Neural cell (in vitro differentiated cells): Measurements from ENCODE around the gene CD300H. TPM values are rescaled to one million over a fixed set of nuclear protein-coding genes. Genes with fewer than 3 reads are reported as not detected.

ENCODE experiments used
- H2AFZ ChIP-seq: fragments of 200-600, 300-800 bp; sonication (generic), shearing (Covaris generic); 2 replicates; pipeline ENCODE4 v1.6.0; 2014; ENCODE audit warnings: low read depth, mild to moderate bottlenecking, antibody characterized with exemption, low read length, moderate library complexity
- H3F3A ChIP-seq: fragments of 200-600 bp; shearing (Covaris generic); 2 replicates; pipeline ENCODE4 v1.6.1; 2016; ENCODE audit warnings: mild to moderate bottlenecking, moderate library complexity, mixed read lengths, antibody characterized with exemption, low read length; ENCODE audit not compliant: insufficient read depth, poor library complexity, severe bottlenecking
- H3K27ac ChIP-seq: fragments of 200-600, 300-800 bp; sonication (generic), shearing (Covaris generic); 2 replicates; pipeline ENCODE4 v1.5.1; 2014; ENCODE audit warnings: mild to moderate bottlenecking, low read length, moderate library complexity
- H3K27me3 ChIP-seq: fragments of 300-800, 200-600 bp; sonication (generic), shearing (Covaris generic); 2 replicates; pipeline ENCODE4 v1.6.0; 2014; ENCODE audit warnings: mild to moderate bottlenecking, low read depth, low read length, moderate library complexity; ENCODE audit not compliant: insufficient read depth
- H3K36me3 ChIP-seq: fragments of 300-800, 200-600 bp; sonication (generic), shearing (Covaris generic); 2 replicates; pipeline ENCODE4 v1.5.1; 2014; ENCODE audit warnings: mild to moderate bottlenecking, antibody characterized with exemption, low read length, moderate library complexity; ENCODE audit not compliant: insufficient read depth
- H3K4me2 ChIP-seq: fragments of 300-800, 200-600 bp; sonication (generic), shearing (Covaris generic); 2 replicates; pipeline ENCODE4 v1.6.0; 2014; ENCODE audit warnings: mild to moderate bottlenecking, low read length
- H3K4me3 ChIP-seq: fragments of 300-800, 200-600 bp; sonication (generic), shearing (Covaris generic); 2 replicates; pipeline ENCODE4 v1.5.1; 2014; ENCODE audit warnings: mild to moderate bottlenecking, low read length, moderate library complexity
- H3K79me2 ChIP-seq: fragments of 200-600 bp; shearing (Covaris generic); replicated peaks from 2 replicates; pipeline ENCODE4 v1.6.0; 2014; ENCODE audit warnings: mild to moderate bottlenecking, low read length, moderate library complexity; ENCODE audit not compliant: insufficient read depth
- H3K9ac ChIP-seq: fragments of 300-800, 200-600 bp; sonication (generic), shearing (Covaris generic); 2 replicates; pipeline ENCODE4 v1.6.1; 2016; ENCODE audit warnings: mild to moderate bottlenecking, low read length, mixed read lengths
- H3K9me2 ChIP-seq: fragments of 200-600 bp; shearing (Covaris generic); 2 replicates; pipeline ENCODE4 v1.6.1; 2016; ENCODE audit warnings: mild to moderate bottlenecking, low read length, mixed read lengths; ENCODE audit not compliant: insufficient read depth
- H3K9me3 ChIP-seq: fragments of 200-600, 300-800 bp; sonication (generic), shearing (Covaris generic); 2 replicates; pipeline ENCODE4 v1.6.1; 2016; ENCODE audit warnings: mild to moderate bottlenecking, mixed run types, low read length, moderate library complexity, mixed read lengths
- H4K20me1 ChIP-seq: fragments of 200-600 bp; shearing (Covaris generic); 2 replicates; pipeline ENCODE4 v1.6.1; 2016; ENCODE audit warnings: mild to moderate bottlenecking, mixed run types; ENCODE audit not compliant: insufficient read depth
- EP300 ChIP-seq: fragments of 450-650 bp; conservative IDR thresholded peaks from 2 replicates; pipeline ENCODE4 v1.6.1; 2014; ENCODE audit warnings: antibody characterized with exemption, mild to moderate bottlenecking, moderate library complexity; ENCODE audit not compliant: poor library complexity, severe bottlenecking
- EZH2 ChIP-seq: fragments of 200-600, 300-800 bp; shearing (Covaris generic), sonication (generic); IDR thresholded peaks from 2 replicates; pipeline ENCODE4 v1.6.1; 2014; ENCODE audit warnings: antibody characterized with exemption, low read length, borderline replicate concordance, mild to moderate bottlenecking; ENCODE audit not compliant: insufficient read depth, poor library complexity, severe bottlenecking
- MXI1 ChIP-seq: fragments of 450-650 bp; conservative IDR thresholded peaks from 2 replicates; pipeline ENCODE4 v1.6.1; 2014; ENCODE audit warnings: antibody characterized with exemption, mild to moderate bottlenecking; ENCODE audit not compliant: poor library complexity, severe bottlenecking
- POLR2AphosphoS5 ChIP-seq: IDR thresholded peaks from 2 replicates; pipeline ENCODE4 v1.6.1; 2012
- RAD21 ChIP-seq: fragments of 450-650 bp; conservative IDR thresholded peaks from 2 replicates; pipeline ENCODE4 v1.6.1; 2014; ENCODE audit warnings: antibody characterized with exemption, mild to moderate bottlenecking, moderate library complexity
- SMC3 ChIP-seq: fragments of 450-650 bp; conservative IDR thresholded peaks from 2 replicates; pipeline ENCODE4 v1.6.1; 2014; ENCODE audit warnings: antibody characterized with exemption, mild to moderate bottlenecking, moderate library complexity; ENCODE audit not compliant: poor library complexity
- TAF1 ChIP-seq: IDR thresholded peaks from 2 replicates; pipeline ENCODE4 v1.6.1; 2012; ENCODE audit warnings: low read depth
- polyA plus RNA-seq: library from polyadenylated mRNA; depleted of rRNA; stranded (reverse); fragments of >200 nt; gene quantifications from 2 replicates; pipeline ENCODE4 v1.2.3, GENCODE V29; 2014
- TF ChIP-seq, protein P1 (sequence below): IDR thresholded peaks from 2 replicates; pipeline ENCODE4 v1.6.1; 2012; ENCODE audit warnings: borderline replicate concordance
- TF ChIP-seq, protein P2 (sequence below): fragments of 450-650 bp; IDR thresholded peaks from 2 replicates; pipeline ENCODE4 v1.5.1; 2014; ENCODE audit warnings: antibody characterized with exemption, mild to moderate bottlenecking, moderate library complexity; ENCODE audit not compliant: poor library complexity, severe bottlenecking

Gene CD300H
- polyA plus RNA-seq, 1 donor from 2014 or later, result not detected

DNA sequence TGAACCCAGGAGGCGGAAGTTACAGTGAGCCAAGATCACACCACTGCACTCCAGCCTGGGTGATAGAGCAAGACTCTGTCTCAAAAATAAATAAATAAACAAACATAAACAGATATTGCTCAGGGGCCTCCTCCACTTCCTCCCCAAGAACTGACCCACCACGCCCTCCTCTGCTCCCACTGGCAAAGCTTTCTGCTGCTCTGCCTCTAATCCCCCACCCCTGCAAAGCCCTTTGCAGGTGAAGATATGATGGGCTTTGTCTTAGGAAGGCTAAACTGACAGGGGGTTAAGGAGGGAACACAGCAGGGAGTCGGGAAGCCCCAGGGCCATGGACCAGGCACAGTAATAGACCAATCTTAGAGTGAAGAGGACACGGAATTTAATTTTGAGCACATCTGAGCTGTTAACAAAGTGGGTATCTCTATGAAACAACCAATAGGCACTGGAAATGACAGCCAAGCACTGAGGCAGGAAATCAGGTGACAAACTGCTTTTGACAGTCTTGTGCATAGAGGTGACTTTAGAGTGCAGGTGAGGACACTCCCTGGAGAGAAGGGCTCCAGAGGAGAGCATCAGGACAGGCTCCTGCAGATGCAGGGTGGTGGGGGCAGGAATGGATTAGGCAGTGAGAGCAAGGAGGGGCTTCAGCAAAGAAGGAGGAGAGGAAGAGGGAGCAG, 31.2 kb upstream of the CD300H start:
- Histone ChIP-seq H2AFZ (no peak overlapping the region), H3K27me3 (no peaks in the 10 kb centered on the region), H3K36me3 (no peaks in the 10 kb centered on the region), H3F3A (no peaks in the 10 kb centered on the region), H3K79me2 (no peaks in the 10 kb centered on the region), H3K27ac (no peak overlapping the region), H3K9ac (no peak overlapping the region), H3K4me3 (no peak overlapping the region), H4K20me1 (no peaks in the 10 kb centered on the region), H3K9me3 (no peaks in the 10 kb centered on the region), H3K4me2 (no peak overlapping the region), H3K9me2 (no peaks in the 10 kb centered on the region)
- TF ChIP-seq EZH2 (no peak), SMC3 (no peak), TAF1 (no peak), EP300 (no peak)
- TF ChIP-seq, protein P1, sequence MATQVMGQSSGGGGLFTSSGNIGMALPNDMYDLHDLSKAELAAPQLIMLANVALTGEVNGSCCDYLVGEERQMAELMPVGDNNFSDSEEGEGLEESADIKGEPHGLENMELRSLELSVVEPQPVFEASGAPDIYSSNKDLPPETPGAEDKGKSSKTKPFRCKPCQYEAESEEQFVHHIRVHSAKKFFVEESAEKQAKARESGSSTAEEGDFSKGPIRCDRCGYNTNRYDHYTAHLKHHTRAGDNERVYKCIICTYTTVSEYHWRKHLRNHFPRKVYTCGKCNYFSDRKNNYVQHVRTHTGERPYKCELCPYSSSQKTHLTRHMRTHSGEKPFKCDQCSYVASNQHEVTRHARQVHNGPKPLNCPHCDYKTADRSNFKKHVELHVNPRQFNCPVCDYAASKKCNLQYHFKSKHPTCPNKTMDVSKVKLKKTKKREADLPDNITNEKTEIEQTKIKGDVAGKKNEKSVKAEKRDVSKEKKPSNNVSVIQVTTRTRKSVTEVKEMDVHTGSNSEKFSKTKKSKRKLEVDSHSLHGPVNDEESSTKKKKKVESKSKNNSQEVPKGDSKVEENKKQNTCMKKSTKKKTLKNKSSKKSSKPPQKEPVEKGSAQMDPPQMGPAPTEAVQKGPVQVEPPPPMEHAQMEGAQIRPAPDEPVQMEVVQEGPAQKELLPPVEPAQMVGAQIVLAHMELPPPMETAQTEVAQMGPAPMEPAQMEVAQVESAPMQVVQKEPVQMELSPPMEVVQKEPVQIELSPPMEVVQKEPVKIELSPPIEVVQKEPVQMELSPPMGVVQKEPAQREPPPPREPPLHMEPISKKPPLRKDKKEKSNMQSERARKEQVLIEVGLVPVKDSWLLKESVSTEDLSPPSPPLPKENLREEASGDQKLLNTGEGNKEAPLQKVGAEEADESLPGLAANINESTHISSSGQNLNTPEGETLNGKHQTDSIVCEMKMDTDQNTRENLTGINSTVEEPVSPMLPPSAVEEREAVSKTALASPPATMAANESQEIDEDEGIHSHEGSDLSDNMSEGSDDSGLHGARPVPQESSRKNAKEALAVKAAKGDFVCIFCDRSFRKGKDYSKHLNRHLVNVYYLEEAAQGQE, result no peak
- TF ChIP-seq, protein P2, sequence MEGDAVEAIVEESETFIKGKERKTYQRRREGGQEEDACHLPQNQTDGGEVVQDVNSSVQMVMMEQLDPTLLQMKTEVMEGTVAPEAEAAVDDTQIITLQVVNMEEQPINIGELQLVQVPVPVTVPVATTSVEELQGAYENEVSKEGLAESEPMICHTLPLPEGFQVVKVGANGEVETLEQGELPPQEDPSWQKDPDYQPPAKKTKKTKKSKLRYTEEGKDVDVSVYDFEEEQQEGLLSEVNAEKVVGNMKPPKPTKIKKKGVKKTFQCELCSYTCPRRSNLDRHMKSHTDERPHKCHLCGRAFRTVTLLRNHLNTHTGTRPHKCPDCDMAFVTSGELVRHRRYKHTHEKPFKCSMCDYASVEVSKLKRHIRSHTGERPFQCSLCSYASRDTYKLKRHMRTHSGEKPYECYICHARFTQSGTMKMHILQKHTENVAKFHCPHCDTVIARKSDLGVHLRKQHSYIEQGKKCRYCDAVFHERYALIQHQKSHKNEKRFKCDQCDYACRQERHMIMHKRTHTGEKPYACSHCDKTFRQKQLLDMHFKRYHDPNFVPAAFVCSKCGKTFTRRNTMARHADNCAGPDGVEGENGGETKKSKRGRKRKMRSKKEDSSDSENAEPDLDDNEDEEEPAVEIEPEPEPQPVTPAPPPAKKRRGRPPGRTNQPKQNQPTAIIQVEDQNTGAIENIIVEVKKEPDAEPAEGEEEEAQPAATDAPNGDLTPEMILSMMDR, result no peak

DNA sequence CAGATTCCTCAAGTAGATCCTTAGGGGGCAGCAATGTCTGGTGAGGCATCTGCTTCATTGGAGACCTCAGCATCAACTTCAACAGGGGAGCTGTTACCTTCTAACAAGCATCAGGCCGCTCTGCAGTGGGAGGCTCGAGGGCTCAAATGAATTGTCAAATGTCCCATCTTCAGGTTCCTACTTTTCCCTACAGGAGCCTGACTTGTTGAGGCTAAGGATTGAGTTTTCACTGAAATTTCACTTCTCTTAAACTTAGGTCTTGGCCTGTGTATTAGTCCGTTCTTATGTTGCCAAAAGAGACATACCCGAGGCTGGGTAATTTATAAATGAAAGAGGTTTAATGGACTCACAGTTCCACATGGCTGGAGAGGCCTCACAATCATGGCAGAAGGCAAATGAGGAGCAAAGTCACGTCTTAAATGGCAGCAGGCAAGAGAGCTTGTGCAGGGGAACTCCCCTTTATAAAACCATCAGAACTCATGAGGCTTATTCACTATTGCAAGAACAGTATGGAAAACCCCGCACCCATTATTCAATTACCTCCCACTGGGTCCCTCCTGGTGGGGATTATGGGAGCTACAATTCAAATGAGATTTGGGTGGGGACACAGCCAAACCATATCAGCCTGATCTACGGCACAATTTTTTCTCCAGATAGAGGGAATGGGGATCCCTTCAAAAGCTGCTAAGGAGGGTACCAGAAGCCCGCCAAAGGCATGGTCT, 29.9 kb upstream of the CD300H start:
- H3K36me3 ChIP-seq, result no peaks in the 10 kb centered on the region
- no peaks in the 10 kb centered on the region for H3K9me3 ChIP-seq
- TF ChIP-seq EZH2 (no peak), POLR2AphosphoS5 (no peak), RAD21 (no peak), TAF1 (no peak), MXI1 (no peak), EP300 (no peak), SMC3 (no peak)
- TF ChIP-seq, protein P1, result no peak
- TF ChIP-seq, protein P2, result no peak
- H2AFZ ChIP-seq, result no peak overlapping the region
- no peaks in the 10 kb centered on the region for H3F3A ChIP-seq
- no peaks in the 10 kb centered on the region for H3K9me2 ChIP-seq
- H3K4me3 ChIP-seq, result no peak overlapping the region
- no peaks in the 10 kb centered on the region for H3K79me2 ChIP-seq
- H3K4me2 ChIP-seq, result no peak overlapping the region
- H4K20me1 ChIP-seq, result no peaks in the 10 kb centered on the region
- H3K27me3 ChIP-seq, result no peaks in the 10 kb centered on the region
- H3K9ac ChIP-seq, result no peak overlapping the region
- no peak overlapping the region for H3K27ac ChIP-seq
